GM19372 (cell line): ENCODE data around the gene CCKAR.

ENCODE experiments used
- ATAC-seq: cut with Tn5 transposase; IDR thresholded peaks from one replicate; pipeline ENCODE4 v1.9.1; 2021; ENCODE audit warnings: mild to moderate bottlenecking, low read depth, moderate library complexity; ENCODE audit not compliant: unreplicated experiment

The CCKAR gene

GRCh38 chr4:26491449-26492170, 1.3 kb upstream of the CCKAR start:
- no peak for ATAC-seq

- ATAC-seq = no peak
Observed at GRCh38 chr4:26490960-26491284, 638 bp upstream of the CCKAR start.

- ATAC-seq = no peak
Observed at GRCh38 chr4:26489101-26489985, 941 bp downstream of the CCKAR start.

GRCh38 chr4:26485684-26486083, 4.6 kb downstream of the CCKAR start:
- ATAC-seq = no peak

- ATAC-seq = no peak
Observed at GRCh38 chr4:26484516-26484915, 5.8 kb downstream of the CCKAR start.

GRCh38 chr4:26484032-26484515, 6.2 kb downstream of the CCKAR start:
- ATAC-seq = no peak

- ATAC-seq = no peak
Observed at GRCh38 chr4:26482508-26483462, 7.5 kb downstream of the CCKAR start.

GRCh38 chr4:26478330-26478729, 12.0 kb downstream of the CCKAR start:
- no peak for ATAC-seq

- no peak for ATAC-seq
Observed at GRCh38 chr4:26476545-26476944, 13.7 kb downstream of the CCKAR start.

- ATAC-seq = no peak
Observed at GRCh38 chr4:26475716-26476115, 14.6 kb downstream of the CCKAR start.

- ATAC-seq = no peak
Observed at GRCh38 chr4:26474551-26474950, 15.7 kb downstream of the CCKAR start.

GRCh38 chr4:26473893-26474292, 16.4 kb downstream of the CCKAR start:
- no peak for ATAC-seq

GRCh38 chr4:26471890-26472289, 18.4 kb downstream of the CCKAR start:
- no peak for ATAC-seq

- no peak for ATAC-seq
Observed at GRCh38 chr4:26468977-26469376, 21.3 kb downstream of the CCKAR start.

- no peak for ATAC-seq
Observed at GRCh38 chr4:26468283-26468949, 21.9 kb downstream of the CCKAR start.

GRCh38 chr4:26467724-26468123, 22.6 kb downstream of the CCKAR start:
- no peak for ATAC-seq

GRCh38 chr4:26466578-26467270, 23.6 kb downstream of the CCKAR start:
- ATAC-seq = no peak

- no peak for ATAC-seq
Observed at GRCh38 chr4:26464420-26465095, 25.7 kb downstream of the CCKAR start.

- no peak for ATAC-seq
Observed at GRCh38 chr4:26463386-26463785, 26.9 kb downstream of the CCKAR start.
